HK-2 (cell line): ENCODE data around the gene HDHD5.
"Not testable (repeated sequence)": the region's sequence is repeated elsewhere in the genome, so short reads cannot be mapped to it uniquely, and the experiment has no call there.

Source experiments
- DNase-seq: peaks from one replicate; pipeline ENCODE4 v3.0.0-alpha.2; 2018; ENCODE audit not compliant: unreplicated experiment

Gene HDHD5

DNA sequence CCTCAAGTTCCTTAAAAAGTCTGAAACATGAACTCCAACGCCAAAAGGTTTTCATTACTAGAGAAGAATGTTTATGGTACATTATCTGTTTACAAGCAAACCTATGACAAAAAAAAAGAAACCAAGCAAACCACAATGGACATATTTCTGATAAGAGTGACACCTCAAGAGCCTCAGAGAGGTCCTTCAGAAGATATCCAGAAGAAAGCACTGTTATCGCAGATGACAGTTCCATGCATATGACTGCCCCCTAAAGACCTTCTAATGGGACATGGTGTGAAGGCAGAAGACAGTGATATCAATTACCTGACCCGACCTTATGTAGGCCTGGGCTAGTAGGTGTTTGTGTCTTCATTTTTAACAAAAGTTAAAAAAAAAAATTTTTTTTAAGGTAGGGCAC, 3.1 kb downstream of the HDHD5 start:
- DNase-seq: no peak

DNA sequence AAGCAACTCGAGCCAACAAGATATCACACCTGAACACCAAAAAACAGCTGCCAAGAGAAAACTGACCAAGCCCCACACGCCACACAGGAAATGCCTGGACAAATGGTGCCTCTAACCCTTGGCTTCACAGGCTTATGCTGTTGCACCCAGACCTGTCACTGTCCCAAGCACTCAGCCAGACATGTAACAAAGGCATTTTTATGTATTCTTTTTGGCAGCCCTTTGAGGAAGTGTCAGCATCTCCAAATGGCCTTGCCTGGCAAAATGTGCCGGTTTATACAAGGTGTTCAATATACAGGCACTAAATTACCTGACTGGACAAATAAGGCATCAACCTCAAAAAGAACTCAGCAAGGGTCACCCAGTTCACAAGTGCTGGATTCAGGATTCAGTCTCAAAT, 6.1 kb downstream of the HDHD5 start:
- DNase-seq: no peak

DNA sequence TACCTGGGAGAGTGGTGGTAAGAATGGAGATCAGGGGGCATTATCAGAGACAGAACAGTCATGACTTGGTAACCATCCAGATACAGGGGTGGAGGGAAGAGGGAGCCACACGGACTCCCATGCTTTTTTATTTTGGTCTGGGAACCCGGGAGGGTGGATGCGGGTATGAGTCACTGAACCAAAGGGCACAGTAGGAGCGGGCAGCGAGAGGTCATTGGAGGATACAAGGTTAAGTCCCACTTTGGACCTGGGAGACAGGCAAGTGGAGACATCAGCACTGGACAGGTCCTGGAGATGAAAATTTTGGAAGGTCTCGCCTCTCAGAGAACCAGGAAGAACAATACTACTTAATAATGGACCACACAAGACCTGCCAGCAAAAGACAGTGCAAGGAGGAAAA, 6.7 kb downstream of the HDHD5 start:
- no peak for DNase-seq

DNA sequence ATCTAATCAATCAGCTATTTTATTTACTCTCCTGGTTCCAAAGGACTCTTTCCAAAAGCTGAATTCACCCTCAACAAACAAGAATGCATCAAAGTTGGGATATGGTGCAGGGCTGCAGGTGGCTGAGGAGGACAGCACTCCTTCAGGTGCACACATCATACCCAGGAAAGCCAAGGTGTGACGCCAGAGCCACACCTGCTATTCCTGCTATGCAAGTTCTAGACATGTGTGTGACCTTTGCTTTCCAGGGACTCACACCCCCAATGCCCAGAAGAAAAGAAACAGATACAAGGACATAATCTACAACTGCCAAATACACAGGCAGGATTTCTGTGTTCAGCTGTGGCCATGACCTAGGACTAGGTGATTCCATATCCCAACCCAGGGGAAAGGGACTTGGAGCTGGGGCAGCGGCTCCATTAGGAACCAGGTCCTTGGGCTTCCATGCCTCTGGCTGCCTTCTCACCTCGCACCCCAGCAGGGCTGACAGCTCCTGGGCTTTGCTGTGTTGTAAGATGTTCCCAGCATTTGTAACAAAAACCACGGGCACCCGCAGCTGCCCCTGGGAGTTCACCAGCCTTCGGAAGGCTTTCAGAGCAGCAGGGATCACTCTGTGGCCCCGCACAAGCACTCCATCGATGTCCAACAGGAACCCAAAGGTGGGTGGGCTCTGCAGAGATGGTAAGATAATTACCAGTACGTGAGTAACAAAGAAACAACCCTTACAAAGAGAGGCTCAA, 9.8 kb downstream of the HDHD5 start:
- no peak for DNase-seq

DNA sequence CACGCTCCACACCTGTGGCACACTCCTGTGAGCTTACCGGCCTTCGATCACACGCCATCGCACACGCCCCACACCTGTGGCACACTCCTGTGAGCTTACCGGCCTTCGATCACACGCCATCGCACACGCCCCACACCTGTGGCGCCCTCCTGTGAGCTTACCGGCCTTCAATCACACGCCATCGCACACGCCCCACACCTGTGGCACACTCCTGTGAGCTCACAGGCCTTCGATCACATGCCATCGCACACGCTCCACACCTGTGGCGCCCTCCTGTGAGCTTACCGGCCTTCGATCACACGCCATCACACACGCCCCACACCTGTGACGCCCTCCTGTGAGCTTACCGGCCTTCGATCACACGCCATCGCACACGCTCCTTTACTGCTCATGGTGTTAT, 11.6 kb downstream of the HDHD5 start:
- DNase-seq: not testable (repeated sequence)

DNA sequence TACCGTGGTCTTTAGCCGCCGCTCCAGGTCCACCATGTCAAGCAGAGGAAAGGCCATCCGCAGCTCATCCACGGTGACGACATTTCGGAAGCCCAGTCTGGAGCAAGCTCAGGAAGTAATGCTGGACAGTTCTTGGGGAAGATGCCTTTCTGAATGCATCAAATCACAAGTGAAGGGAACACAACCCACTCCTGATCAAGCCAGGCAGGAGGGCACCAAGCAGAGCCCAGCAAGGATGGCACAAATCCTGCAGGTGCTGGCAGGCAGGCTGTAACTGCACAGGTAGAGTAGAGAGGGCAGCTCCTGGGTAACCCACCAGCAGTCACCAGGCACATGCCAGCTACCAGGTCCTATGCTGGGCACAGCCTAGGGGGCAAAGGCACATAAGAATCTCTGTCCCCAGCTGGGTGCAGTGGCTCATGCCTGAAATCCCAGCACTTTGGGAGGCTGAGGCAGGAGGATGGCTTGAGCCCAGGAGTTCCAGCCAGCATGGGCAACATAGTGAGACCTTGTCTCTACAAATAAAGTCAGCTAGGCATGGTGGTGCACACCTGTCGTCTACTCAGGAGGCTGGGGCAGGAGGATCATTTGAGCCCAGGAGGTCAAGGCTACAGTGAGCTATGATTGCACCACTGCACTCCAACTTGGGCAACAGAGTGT, 13.9 kb downstream of the HDHD5 start:
- no peak for DNase-seq

DNA sequence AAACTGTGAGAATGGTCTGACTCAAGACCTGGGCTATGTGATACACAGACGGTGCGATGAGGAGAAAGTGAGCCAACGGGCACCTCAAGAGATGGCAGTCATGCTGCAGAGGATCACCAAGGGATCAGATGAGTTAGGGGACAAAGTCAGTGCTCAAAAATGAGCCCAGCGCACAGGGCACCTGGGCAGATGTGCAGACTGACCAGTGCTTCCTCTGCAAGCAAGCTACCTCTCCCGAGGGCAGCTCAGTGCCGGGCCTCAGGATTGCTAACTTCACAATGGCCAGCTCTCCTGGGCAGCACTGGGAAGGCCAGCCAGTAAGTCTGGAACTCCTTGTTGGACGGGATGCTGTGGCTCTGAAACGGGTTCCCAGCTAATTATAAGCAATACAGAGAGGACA, 15.3 kb downstream of the HDHD5 start:
- DNase-seq: no peak

DNA sequence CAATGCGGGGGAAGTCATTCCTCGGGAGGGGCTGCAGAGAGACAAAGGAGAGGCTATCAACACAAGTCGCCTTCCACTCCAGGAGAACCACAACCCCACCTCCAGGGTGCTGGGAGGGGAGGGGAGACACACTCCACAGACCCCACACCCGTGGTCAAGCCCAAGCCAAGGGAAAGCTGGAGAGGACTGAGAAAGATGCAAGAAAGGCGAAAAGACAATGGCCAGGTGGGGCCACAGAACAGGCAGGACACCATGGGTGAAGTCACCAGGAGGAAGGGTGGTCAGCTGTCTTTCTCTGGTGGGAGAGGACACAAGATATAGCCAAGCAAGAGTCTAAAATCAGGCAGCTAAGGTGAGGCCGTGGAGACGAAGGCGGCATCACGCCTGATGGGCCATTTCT, 16.0 kb downstream of the HDHD5 start:
- no peak for DNase-seq

DNA sequence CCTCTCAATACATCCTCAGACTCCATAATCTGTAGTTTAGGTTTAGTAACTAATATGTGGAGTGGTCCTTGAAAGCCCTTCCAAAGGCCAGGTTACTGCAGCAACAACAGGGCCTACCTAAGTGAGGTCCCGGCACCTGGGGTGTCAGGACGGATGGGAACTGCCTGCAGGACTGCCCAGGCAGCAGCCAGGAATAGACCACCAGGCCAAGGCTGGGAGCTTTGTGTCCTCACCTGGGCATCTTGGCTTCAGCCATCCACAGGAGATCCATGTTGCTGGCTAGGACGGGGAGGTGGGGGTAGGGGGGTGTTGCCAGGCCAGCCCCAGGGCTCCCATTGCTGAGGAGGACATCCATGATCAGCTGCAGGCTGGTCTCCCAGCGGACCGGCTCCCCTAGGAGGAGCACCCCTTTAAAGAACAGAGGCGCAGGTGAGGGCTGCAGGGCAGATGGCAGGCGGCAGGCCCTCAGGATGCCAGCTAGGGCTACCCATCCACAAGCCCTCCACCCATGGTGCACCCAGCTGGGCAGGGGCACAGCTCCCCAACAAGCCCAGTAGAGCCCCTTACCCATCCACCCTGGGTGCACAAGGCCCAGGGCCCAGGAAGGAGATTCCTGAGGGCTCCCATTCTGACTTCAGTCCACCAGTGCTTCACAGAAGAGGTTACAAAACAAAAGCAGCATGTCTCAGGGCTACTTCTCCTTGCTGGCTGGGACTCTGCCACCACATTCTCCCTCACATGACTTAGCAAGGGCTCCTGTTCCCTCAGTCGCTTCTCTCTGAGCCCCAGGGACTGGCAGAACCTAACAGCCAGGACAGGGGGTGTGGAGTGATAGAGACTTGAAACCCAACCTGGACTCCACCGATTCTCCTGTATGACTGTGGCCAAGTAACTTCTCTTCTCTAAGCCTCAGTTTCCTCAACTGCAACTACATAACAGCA, 18.0 kb downstream of the HDHD5 start:
- no peak for DNase-seq

DNA sequence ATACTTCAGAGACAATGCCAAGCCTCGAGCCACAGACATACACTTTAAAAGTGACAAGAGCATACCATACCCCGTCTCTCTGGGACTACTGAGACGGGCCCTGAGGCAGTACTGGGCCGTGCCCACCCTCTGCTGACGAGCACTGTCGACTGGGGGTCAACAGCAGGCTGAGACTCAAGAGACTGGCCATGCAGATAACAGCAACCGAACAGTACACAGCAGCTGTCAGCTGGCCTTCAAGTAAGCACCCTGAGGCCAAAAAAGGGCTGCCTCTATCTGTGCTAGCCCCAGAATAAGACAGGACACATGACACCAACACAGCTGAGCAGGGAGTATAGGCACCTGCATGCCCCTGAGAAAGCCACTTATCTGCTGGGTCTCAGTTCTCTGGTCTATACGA, 19.1 kb downstream of the HDHD5 start:
- DNase-seq: no peak

DNA sequence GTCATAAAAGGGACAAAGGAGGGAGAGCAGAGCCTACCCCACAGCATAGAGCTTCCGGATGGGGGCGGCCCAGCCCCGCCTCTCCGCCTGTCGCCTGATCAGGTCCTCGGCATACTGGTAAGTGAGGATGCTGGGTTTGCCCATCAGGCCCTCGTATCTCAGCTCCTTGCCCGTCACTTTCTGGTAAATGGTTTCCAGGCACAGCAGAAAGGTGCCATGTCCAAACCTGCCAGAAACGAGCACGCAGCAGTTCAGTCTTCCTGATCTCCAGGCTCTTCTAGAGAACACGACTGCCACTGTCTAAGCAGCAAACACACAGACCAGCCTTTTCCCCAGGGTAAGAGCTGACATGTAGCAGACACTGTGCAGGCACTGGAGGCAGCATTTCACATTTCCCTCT, 20.6 kb downstream of the HDHD5 start:
- no peak for DNase-seq

DNA sequence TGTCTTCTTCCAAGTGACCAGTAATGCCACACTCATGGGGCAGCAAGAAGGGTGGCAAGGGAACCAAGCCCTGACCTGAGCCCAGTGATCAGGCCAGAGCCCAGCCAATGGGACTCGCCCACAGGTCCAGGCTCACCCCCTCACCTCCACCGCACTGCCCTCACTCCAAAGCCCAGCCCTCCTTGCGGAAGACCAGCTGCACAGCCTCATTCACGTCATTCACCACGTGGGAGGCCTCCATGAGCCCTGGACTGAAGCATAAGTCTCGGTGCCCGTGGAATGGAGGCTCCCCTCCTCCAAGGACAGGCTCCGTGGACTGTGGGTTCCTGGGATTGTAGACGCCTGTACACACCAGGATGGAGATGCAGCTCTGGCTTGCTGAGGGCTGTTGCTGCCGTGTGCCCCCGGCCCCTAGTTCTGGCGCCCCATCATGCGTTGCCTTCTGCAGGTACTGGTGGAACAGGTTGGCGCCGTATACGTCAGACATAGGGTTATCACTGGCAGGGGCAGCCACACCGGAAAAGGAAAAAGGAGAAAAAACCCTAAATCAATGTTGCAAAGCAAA, 21.1 kb downstream of the HDHD5 start:
- DNase-seq: no peak

DNA sequence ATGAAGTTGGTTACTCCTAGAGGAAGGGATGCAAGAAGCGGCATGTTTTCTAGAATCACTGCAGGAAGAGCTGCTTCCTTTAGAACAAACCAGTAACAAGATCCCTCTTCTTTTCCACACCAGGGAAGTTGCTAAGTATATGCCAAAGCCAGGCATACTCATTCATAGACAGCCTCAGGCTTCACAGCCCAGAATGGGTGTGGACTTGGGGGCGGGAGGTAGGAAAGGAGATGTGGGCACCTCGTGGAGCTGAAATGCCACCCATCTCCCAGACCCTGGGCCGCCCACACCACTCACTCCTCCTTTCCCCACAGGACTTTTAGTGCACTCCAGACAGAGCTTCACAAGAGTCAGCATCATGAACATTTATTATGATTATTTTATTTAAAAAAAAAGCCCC, 21.9 kb downstream of the HDHD5 start:
- DNase-seq: no peak

DNA sequence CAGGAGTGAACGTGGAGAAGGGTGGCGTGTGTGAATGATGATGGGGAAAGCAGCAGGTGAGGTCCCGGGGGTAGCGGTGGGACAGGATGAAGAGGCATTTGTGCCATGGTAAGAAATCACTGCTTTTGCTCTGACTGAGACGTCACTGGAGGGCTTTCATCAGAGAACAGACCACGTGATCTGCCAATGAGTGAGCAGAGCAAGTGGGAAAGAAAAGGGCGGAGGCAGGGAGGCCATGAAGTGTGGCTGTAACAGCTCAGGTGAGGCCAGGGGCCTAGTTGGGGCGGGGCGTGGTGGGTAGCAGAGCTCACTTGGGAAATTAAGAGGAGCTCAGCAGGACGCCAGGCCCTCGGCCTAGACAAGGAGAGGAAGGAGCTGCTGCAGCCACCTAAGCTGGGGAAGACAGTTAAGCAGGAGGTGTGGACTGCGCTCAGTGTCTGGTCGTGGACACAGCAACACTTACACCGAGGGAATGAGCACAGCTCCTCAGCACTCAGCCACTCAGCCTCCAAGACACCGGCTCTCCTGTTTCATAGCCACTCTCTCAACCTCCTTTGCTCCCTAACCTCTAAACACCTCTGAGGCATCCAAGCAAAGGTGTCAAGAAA, 23.8 kb downstream of the HDHD5 start:
- no peak for DNase-seq

DNA sequence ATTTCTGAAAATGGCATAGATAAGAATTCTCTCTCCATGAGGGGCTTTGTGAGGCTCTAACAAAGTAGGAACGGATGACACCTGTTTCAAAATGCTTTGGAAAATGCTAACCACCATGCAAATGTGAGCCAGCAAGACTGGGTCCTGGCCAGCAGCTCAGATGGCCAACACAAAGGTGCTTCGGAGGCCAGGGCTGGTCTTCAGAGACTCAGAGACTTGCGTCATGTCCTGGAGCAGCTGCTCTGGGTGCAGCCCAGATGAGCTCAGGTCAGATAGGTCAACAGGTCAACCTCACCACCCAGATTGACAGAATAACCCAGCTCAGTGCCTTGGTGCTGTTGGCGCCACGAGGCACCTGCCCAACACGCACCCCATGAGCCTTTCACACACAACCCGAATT, 25.9 kb downstream of the HDHD5 start:
- no peak for DNase-seq

DNA sequence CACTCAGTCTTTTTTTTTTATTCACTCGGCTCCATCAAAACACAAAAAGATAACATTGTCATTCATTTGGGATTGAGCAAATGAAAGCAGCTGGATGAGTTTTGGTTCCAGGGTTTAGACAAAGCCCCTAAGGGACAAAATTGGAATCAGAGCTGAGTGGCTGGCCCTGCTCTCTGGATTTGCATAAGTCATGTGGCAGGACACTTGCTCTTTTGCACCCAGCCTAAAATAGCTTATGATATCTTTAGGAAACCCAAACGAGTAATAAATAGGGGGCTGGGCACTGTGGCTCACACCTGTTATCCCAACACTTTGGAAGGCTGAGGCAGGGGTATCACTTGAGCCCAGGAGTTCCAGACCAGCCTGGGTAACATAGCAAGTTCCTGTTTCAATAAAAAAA, 27.0 kb downstream of the HDHD5 start:
- no peak for DNase-seq

DNA sequence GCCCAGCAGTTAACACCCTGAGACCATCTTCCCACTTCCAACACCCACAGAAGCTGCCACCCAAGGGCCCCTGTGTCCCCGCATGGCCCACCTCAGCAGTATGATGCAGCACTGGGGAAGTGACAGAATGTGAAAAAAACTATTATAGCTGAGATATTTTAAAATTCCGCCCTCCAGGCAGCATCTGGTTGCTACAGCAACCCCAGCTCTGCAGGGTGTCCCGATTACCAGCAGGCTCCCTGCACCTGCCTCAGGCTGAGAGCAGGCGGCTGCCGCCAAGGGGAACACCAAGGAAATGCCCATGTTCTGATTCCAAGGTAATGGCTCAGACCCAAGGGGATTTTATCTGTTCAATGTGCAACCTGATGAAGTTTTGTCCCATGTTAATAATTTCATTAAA, 27.4 kb downstream of the HDHD5 start:
- no peak for DNase-seq

DNA sequence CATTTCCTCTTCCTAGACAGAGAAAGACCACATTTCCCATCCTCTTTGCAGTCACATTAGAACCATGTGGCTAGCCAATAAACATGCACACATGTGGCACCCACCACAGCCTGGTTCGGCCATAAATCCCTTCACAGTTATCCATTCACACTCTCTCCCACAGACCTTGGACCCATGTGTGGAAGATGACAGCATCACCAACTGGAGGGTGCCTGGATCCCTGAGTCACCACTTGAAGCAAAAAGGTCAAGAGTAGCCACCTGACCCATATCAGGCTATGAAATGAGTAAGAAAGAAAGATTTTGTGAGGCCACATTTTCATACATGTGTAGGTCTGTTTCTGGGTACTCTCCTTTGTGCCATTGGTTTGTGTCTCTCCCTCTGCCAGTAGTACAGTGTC, 28.9 kb downstream of the HDHD5 start:
- DNase-seq: peak; percentile 30

DNA sequence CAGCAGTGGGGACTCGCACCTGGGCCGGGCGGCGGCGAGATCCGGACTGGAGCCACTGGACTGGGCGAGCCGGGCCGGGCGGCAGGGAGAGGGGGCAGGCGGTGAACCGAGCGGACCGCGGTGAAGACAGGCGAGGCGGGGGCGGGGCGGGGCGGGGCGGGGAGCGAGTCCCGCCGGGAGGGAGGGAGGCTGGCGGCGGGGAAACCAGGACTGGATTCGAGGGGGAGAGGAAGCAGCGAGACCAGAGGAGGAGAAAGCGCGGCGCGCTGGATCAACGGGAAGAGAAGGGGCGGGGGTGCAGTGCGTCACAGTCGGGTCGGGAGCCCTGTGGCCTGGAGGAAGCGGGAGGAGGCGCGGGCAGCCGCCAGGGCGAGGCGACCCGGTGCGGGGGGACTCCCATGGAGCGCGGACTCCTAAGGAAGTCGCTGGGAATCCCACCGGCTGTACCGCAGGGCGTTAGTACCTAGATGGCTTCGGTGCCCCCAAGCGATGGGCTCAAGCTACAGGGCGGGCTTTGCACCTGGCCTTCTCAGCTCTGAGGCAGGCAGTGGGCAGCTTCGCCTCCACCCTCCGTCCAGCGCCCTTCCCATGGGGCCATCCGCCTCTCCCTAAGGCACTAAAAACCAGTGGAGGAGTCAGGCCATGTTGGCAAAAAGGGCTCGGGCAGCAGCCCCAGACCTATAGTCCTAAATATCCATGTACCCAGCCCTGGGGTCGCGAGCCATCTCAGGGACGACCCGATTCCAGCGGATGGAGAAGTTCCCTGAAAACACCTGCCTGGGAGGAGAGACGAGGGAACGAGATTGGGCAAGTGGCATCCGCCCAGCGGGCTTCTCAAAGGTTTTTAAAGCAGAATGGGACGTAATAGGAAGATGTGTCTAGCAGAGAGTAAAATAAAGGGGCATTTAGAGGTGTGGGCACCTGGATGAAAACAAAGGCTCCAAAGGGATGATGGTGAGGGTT, 37.6 kb downstream of the HDHD5 start, which contains the start of gene TMEM121B:
TSS of gene TMEM121B (minus strand) at position 128 of the 963 bp plus-strand sequence. CDS start 233 bp downstream, outside the sequence.
- DNase-seq: peak; percentile 66

DNA sequence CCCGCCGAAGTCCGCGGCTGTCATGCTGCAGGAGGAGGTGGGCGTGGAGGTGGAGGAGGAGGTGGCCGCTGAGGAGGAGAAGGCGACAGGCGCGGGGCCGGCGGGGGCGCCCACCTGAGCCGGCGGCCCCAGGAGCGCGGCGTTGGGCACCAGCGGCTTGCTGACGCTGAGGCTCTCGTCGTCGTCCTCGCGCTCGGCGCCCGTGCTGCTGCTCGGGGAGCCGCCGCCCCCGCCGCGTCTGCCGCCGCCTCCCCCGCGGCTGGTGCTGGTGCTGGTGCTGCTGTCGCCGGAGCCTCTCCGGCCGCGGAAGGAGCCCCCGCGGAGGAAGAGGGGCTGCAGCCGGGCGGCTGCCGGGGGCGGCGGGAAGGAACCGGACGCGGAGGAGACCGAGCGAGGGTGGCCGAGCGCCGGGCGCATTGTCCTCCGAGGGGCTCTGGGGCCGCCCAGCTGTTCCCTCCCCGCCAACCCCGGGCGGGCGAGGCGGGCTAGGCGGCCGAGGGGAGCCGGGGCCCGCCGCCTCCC, 38.3 kb downstream of the HDHD5 start:
- DNase-seq: no peak
